SK-N-SH treated with all-trans-retinoic acid at 6 μM for 48 hours (cell line): ENCODE results near the gene ABCC10.

Experiments used
- ATAC-seq: fragments of 200-7000 bp; cut with Tn5 transposase; 3 replicates; pipeline ENCODE4 v1.9.1; 2020; ENCODE audit warnings: mild to moderate bottlenecking, moderate library complexity
- BACH2 ChIP-seq: fragments of 250-450 bp; sonication (Bioruptor Pico); IDR thresholded peaks from 2 replicates; pipeline ENCODE4 v1.9.0; 2021; ENCODE audit warnings: mild to moderate bottlenecking, borderline replicate concordance
- CSDC2 ChIP-seq: fragments of 250-450 bp; sonication (Bioruptor Pico); IDR thresholded peaks from 2 replicates; pipeline ENCODE4 v1.5.0; 2020; ENCODE audit warnings: mild to moderate bottlenecking, moderate library complexity
- ESRRG ChIP-seq: fragments of 250-450 bp; sonication (Bioruptor Pico); IDR thresholded peaks from 2 replicates; pipeline ENCODE4 v1.6.1; 2021; ENCODE audit warnings: mild to moderate bottlenecking
- GLIS3 ChIP-seq: fragments of 250-450 bp; sonication (Bioruptor Pico); IDR thresholded peaks from 2 replicates; pipeline ENCODE4 v1.5.0; 2020; ENCODE audit warnings: mild to moderate bottlenecking, moderate library complexity
- ISL1 ChIP-seq: fragments of 250-450 bp; sonication (Bioruptor Pico); IDR thresholded peaks from 2 replicates; pipeline ENCODE4 v2.1.2; 2022; ENCODE audit warnings: mild to moderate bottlenecking, moderate library complexity
- OSR1 ChIP-seq: fragments of 250-450 bp; sonication (Bioruptor Pico); IDR thresholded peaks from 2 replicates; pipeline ENCODE4 v1.8.0; 2022; ENCODE audit warnings: moderate library complexity, mild to moderate bottlenecking, inconsistent platforms
- PPARA ChIP-seq: fragments of 250-450 bp; sonication (Bioruptor Pico); IDR thresholded peaks from 2 replicates; pipeline ENCODE4 v1.5.0; 2020; ENCODE audit warnings: mild to moderate bottlenecking, borderline replicate concordance
- RARB ChIP-seq: fragments of 250-450 bp; sonication (Bioruptor Pico); IDR thresholded peaks from 2 replicates; pipeline ENCODE4 v1.8.0; 2021; ENCODE audit warnings: mild to moderate bottlenecking, moderate library complexity
- SNAI2 ChIP-seq: fragments of 250-450 bp; sonication (Bioruptor Pico); IDR thresholded peaks from 2 replicates; pipeline ENCODE4 v1.5.0; 2020; ENCODE audit warnings: mild to moderate bottlenecking, moderate library complexity
- TCF4 ChIP-seq: fragments of 250-450 bp; sonication (Bioruptor Pico); IDR thresholded peaks from 2 replicates; pipeline ENCODE4 v1.8.0; 2021; ENCODE audit warnings: mild to moderate bottlenecking, moderate library complexity, borderline replicate concordance
- TOX ChIP-seq: fragments of 250-450 bp; sonication (Bioruptor Pico); IDR thresholded peaks from 2 replicates; pipeline ENCODE4 v1.8.0; 2021; ENCODE audit warnings: mild to moderate bottlenecking, moderate library complexity, borderline replicate concordance
- ZFP3 ChIP-seq: fragments of 250-450 bp; sonication (Bioruptor Pico); IDR thresholded peaks from 2 replicates; pipeline ENCODE4 v1.5.0; 2020; ENCODE audit warnings: mild to moderate bottlenecking, moderate library complexity
- ZNF565 ChIP-seq: fragments of 450-650 bp; formaldehyde crosslinking; conservative IDR thresholded peaks from 2 replicates; pipeline ENCODE4 v1.5.0; 2020; ENCODE audit warnings: low read depth, mild to moderate bottlenecking, moderate library complexity
- ZNF70 ChIP-seq: fragments of 450-650 bp; formaldehyde crosslinking; IDR thresholded peaks from 2 replicates; pipeline ENCODE4 v1.5.0; 2020; ENCODE audit warnings: mild to moderate bottlenecking, moderate library complexity
- ZNF8 ChIP-seq: fragments of 450-650 bp; formaldehyde crosslinking; IDR thresholded peaks from 2 replicates; pipeline ENCODE4 v1.5.0; 2020; ENCODE audit warnings: mild to moderate bottlenecking, moderate library complexity
- TF ChIP-seq, protein P1 (sequence below): fragments of 250-450 bp; sonication (Bioruptor Pico); IDR thresholded peaks from 2 replicates; pipeline ENCODE4 v1.8.0; 2021; ENCODE audit warnings: low read depth, mild to moderate bottlenecking, moderate library complexity, borderline replicate concordance
- TF ChIP-seq, protein P2 (sequence below): fragments of 250-450 bp; sonication (Bioruptor Pico); IDR thresholded peaks from 2 replicates; pipeline ENCODE4 v1.5.1; 2020; ENCODE audit warnings: low read depth, mild to moderate bottlenecking, moderate library complexity
- TF ChIP-seq, protein P3 (sequence below): fragments of 250-450 bp; sonication (Bioruptor Pico); IDR thresholded peaks from 2 replicates; pipeline ENCODE4 v1.5.1; 2021; ENCODE audit warnings: mild to moderate bottlenecking, moderate library complexity
- TF ChIP-seq, protein P4 (sequence below): fragments of 250-450 bp; sonication (Bioruptor Pico); IDR thresholded peaks from 2 replicates; pipeline ENCODE4 v1.8.0; 2020; ENCODE audit warnings: mild to moderate bottlenecking, moderate library complexity, borderline replicate concordance
- TF ChIP-seq, protein P5 (sequence below): fragments of 250-450 bp; sonication (Bioruptor Pico); IDR thresholded peaks from 2 replicates; pipeline ENCODE4 v1.5.0; 2020; ENCODE audit warnings: mild to moderate bottlenecking, moderate library complexity

ABCC10 gene

DNA sequence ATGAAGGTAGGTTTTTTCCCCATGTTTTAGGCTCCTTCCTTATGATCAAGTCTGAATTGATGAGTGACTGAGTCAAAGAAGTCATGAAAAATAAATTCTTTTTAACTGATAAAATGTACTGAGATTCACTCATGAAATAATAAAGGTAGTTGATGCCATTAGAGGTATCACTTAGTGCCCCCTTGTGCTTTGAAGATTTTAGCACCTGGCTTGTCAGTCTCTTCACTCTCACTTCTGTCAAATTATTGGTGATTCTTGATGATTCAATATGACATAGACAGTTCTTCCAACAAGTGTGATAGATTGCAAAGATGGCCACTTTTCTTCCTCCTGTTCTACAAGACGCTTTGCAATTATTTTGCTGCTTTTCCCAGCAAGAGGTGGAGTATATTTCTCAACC lies 32.2 kb downstream of the ABCC10 start:
- ATAC-seq, result no peak
- TF ChIP-seq SNAI2 (CRISPR knock-in tag), result no peak
- TF ChIP-seq, protein P1, sequence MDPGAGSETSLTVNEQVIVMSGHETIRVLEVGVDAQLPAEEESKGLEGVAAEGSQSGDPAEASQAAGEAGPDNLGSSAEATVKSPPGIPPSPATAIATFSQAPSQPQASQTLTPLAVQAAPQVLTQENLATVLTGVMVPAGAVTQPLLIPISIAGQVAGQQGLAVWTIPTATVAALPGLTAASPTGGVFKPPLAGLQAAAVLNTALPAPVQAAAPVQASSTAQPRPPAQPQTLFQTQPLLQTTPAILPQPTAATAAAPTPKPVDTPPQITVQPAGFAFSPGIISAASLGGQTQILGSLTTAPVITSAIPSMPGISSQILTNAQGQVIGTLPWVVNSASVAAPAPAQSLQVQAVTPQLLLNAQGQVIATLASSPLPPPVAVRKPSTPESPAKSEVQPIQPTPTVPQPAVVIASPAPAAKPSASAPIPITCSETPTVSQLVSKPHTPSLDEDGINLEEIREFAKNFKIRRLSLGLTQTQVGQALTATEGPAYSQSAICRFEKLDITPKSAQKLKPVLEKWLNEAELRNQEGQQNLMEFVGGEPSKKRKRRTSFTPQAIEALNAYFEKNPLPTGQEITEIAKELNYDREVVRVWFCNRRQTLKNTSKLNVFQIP (CRISPR knock-in tag), result no peak
- TF ChIP-seq BACH2 (CRISPR knock-in tag), result no peak
- no peak for TF ChIP-seq PPARA (CRISPR knock-in tag)
- TF ChIP-seq ZFP3 (CRISPR knock-in tag), result no peak
- no peak for TF ChIP-seq ZNF70 (CRISPR knock-in tag)
- no peak for TF ChIP-seq OSR1 (CRISPR knock-in tag)

DNA sequence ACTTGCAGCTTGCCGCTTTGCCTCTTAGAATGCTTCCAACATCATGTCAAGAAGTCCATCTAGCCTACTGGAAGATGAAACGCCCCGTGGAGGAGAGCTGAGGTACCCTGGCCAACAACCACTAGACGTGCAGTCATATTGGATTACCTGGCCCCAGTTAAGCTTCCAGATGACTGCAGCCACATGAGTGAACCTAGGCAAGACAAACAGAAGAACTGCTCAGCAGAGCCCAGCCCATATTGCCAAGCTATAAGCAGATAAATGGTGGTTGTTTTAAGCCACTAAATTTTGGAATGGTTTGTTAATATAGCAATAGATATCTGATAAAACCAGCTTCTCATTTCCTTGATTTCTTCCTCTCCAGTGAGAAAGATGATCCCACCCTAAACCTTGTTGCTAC lies 32.7 kb downstream of the ABCC10 start:
- no peak for ATAC-seq
- TF ChIP-seq, protein P1 (CRISPR knock-in tag), result no peak
- TF ChIP-seq ZNF8 (CRISPR knock-in tag) (no peak), OSR1 (CRISPR knock-in tag) (no peak), ZFP3 (CRISPR knock-in tag) (no peak)
- TF ChIP-seq, protein P2, sequence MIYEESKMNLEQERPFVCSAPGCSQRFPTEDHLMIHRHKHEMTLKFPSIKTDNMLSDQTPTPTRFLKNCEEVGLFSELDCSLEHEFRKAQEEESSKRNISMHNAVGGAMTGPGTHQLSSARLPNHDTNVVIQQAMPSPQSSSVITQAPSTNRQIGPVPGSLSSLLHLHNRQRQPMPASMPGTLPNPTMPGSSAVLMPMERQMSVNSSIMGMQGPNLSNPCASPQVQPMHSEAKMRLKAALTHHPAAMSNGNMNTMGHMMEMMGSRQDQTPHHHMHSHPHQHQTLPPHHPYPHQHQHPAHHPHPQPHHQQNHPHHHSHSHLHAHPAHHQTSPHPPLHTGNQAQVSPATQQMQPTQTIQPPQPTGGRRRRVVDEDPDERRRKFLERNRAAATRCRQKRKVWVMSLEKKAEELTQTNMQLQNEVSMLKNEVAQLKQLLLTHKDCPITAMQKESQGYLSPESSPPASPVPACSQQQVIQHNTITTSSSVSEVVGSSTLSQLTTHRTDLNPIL (CRISPR knock-in tag), result no peak
- TF ChIP-seq, all 23 proteins: peak for 0

DNA sequence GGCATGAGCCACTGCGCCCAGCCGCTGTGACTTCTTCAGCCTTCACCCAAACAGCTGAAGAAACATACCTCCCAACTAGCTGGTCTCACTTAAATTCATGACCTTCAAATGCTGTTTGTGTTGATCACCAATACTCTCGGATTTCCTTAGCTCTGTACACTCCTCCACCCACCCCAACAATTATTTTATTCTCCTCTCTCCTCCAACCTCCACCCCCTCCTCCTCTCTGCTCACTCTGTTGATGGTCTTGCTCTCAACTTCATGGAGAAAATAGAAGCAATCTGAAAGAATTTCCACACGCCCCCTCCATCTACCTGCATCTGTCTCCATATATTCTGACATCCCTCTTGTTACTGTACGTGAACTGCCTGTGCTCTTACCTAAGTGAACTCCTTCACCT lies 34.6 kb downstream of the ABCC10 start:
- ATAC-seq, result no peak
- TF ChIP-seq ESRRG, result no peak
- TF ChIP-seq, protein P3, sequence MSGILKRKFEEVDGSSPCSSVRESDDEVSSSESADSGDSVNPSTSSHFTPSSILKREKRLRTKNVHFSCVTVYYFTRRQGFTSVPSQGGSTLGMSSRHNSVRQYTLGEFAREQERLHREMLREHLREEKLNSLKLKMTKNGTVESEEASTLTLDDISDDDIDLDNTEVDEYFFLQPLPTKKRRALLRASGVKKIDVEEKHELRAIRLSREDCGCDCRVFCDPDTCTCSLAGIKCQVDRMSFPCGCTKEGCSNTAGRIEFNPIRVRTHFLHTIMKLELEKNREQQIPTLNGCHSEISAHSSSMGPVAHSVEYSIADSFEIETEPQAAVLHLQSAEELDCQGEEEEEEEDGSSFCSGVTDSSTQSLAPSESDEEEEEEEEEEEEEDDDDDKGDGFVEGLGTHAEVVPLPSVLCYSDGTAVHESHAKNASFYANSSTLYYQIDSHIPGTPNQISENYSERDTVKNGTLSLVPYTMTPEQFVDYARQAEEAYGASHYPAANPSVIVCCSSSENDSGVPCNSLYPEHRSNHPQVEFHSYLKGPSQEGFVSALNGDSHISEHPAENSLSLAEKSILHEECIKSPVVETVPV (CRISPR knock-in tag), result no peak
- TF ChIP-seq, protein P4, sequence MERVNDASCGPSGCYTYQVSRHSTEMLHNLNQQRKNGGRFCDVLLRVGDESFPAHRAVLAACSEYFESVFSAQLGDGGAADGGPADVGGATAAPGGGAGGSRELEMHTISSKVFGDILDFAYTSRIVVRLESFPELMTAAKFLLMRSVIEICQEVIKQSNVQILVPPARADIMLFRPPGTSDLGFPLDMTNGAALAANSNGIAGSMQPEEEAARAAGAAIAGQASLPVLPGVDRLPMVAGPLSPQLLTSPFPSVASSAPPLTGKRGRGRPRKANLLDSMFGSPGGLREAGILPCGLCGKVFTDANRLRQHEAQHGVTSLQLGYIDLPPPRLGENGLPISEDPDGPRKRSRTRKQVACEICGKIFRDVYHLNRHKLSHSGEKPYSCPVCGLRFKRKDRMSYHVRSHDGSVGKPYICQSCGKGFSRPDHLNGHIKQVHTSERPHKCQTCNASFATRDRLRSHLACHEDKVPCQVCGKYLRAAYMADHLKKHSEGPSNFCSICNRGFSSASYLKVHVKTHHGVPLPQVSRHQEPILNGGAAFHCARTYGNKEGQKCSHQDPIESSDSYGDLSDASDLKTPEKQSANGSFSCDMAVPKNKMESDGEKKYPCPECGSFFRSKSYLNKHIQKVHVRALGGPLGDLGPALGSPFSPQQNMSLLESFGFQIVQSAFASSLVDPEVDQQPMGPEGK, result no peak
- no peak for TF ChIP-seq TOX (CRISPR knock-in tag)
- TF ChIP-seq ZNF565 (CRISPR knock-in tag), result no peak
- no peak for TF ChIP-seq ZNF70 (CRISPR knock-in tag)
- TF ChIP-seq SNAI2 (CRISPR knock-in tag), result no peak
- TF ChIP-seq, protein P2 (CRISPR knock-in tag), result no peak

DNA sequence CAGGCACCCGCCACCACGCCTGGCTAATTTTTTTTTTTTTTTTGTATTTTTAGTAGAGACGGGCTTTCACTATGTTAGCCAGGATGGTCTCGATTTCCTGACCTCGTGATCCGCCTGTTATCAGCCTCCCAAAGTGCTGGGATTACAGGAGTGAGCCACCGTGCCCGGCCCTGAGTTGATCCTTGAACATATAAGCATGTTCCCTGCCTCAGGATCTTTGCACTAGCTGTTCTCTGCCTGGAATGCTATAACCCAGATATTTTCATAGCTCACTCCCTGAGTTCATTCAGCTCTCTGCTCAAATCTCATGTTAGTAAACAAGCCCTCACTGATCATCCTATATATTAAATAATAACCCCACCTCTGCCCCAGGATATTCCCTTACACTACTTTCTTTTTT lies 37.0 kb downstream of the ABCC10 start:
- ATAC-seq, result no peak
- TF ChIP-seq SNAI2 (CRISPR knock-in tag), result no peak
- TF ChIP-seq OSR1 (CRISPR knock-in tag), result no peak
- no peak for TF ChIP-seq GLIS3

DNA sequence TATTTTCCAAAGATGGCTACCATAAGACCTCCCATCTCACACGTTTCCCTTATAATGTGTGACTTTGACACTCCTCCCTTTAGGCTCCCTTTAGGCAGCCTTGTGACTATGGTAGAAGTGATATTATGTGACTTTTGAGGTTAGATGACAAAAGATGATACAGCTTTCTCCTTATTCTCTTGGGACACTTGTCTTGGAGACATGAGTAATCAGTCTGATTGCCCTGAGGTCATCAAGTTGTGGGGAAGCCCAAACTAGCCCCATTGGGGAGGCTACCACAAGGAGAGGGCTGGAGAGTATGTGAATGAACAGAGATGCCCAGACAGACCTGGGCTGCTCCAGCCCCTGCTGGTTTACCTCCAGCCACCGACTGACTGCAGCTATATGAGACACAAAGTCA lies 38.6 kb downstream of the ABCC10 start:
- ATAC-seq, result no peak
- TF ChIP-seq CSDC2 (CRISPR knock-in tag), result no peak
- no peak for TF ChIP-seq RARB (CRISPR knock-in tag)
- no peak for TF ChIP-seq TCF4
- TF ChIP-seq PPARA (CRISPR knock-in tag), result no peak
- TF ChIP-seq GLIS3, result no peak
- TF ChIP-seq ISL1 (CRISPR knock-in tag), result no peak
- TF ChIP-seq, protein P5, sequence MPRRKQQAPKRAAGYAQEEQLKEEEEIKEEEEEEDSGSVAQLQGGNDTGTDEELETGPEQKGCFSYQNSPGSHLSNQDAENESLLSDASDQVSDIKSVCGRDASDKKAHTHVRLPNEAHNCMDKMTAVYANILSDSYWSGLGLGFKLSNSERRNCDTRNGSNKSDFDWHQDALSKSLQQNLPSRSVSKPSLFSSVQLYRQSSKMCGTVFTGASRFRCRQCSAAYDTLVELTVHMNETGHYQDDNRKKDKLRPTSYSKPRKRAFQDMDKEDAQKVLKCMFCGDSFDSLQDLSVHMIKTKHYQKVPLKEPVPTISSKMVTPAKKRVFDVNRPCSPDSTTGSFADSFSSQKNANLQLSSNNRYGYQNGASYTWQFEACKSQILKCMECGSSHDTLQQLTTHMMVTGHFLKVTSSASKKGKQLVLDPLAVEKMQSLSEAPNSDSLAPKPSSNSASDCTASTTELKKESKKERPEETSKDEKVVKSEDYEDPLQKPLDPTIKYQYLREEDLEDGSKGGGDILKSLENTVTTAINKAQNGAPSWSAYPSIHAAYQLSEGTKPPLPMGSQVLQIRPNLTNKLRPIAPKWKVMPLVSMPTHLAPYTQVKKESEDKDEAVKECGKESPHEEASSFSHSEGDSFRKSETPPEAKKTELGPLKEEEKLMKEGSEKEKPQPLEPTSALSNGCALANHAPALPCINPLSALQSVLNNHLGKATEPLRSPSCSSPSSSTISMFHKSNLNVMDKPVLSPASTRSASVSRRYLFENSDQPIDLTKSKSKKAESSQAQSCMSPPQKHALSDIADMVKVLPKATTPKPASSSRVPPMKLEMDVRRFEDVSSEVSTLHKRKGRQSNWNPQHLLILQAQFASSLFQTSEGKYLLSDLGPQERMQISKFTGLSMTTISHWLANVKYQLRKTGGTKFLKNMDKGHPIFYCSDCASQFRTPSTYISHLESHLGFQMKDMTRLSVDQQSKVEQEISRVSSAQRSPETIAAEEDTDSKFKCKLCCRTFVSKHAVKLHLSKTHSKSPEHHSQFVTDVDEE (CRISPR knock-in tag), result no peak
- TF ChIP-seq SNAI2 (CRISPR knock-in tag), result no peak
- TF ChIP-seq, protein P1 (CRISPR knock-in tag), result no peak
- TF ChIP-seq ZNF70 (CRISPR knock-in tag), result no peak
